Fibroblast of skin of scalp (primary cell): ENCODE results near the gene ABR.
A peak's percentile ranks its signal among the peaks of the same experiment; 100 is the strongest.

Experiments
- DNase-seq: peaks from one replicate; pipeline ENCODE4 v3.0.0-alpha.2; 2013

ABR gene

DNA sequence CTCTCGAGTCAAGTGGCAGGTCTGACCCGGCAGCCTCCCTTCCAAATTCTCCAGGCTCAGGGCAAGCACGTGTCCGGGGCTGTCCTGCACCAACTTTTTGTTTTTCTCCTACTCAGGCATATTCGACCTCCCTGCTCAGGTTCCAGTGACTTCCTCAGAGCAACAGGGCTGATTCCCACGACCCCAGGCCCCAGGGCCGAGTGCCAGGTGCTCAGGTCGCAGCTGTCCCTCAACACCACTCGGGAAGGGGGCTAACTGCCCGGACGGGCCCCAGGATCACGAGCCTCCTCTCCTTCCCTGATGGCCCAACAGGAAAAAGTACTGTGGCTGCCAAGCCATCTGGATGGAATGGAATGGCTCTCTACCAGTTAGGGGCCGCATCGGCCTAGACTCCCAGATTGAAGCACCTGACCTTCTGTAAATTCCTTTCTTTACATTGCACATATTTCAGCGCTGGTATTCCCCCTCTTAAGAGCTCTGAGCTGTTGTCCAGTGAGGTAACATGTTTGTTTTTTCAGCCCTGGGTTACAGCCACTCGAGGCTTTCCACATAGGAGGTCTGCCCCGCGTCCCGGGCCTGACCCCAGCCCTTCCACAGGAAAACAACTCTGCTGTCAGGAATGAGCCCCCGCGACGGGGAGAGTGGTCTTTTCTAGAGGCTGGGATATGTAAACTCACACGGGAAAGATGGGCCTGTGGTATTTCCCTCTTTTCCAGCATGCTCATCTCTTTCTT, 225.2 kb downstream of the ABR start:
- DNase-seq, result peak; percentile 82

DNA sequence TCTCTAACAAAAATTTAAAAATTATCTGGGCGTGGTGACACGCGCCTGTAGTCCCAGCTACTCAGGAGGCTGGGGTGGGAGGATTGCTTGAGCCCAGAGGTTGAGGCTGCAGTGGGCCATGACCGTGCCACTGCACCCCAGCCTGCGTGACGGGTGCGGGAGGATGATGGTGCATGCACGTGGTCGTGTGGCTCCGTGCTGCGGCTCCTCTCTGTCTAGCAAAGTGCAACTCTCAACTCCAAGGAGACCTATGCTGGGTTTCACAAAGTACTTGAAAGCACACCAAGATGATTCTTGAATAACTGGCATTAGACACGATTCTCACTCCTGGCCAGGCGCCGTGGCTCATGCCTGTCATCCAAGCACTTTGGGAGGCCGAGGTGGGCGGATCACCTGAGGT, 226.0 kb downstream of the ABR start:
- DNase-seq, result no peak
